ENCODE results near the gene TNNI2. TPM values are rescaled to one million over a fixed set of nuclear protein-coding genes. Genes with fewer than 3 reads are reported as not detected.

Gene TNNI2
- total and polyA plus RNA-seq, 10 of the 15 experiments (the other 5 are each of a cell fraction or from before 2014, with no cell fraction given), result 0.14 to 0.79 (median 0.37) TPM; not detected in 4

DNA sequence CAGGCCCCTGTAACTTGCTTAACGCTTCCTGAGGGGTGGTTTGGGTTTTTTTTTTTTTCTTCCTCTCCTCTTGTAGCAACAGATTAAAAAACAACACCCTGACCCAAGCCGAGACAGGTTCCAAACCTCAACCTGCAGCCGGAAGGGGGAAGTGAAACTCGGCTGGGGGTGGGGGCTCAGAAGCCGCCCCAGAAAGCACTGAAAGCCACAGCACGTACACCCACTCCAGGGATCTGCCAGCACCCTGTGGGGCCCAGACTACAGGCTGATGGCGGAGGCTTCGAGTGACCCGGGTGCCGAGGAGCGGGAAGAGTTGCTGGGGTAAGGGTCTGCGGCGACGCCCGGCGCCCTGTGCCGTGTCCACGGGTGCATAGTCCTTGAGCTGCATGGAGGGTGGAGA is 14.1 kb downstream of the TNNI2 start, which contains the start of gene LSP1 (continued):
- TF ChIP-seq NFYA (IDR thresholded peaks at IDR 0.05; ENCODE audit: borderline replicate concordance, low read depth, low read length), result no peak
- peak; percentile 80 for TF ChIP-seq TAF1 (IDR thresholded peaks at IDR 0.05; ENCODE audit: borderline replicate concordance, low read depth, low read length)
- TF ChIP-seq, protein P1, sequence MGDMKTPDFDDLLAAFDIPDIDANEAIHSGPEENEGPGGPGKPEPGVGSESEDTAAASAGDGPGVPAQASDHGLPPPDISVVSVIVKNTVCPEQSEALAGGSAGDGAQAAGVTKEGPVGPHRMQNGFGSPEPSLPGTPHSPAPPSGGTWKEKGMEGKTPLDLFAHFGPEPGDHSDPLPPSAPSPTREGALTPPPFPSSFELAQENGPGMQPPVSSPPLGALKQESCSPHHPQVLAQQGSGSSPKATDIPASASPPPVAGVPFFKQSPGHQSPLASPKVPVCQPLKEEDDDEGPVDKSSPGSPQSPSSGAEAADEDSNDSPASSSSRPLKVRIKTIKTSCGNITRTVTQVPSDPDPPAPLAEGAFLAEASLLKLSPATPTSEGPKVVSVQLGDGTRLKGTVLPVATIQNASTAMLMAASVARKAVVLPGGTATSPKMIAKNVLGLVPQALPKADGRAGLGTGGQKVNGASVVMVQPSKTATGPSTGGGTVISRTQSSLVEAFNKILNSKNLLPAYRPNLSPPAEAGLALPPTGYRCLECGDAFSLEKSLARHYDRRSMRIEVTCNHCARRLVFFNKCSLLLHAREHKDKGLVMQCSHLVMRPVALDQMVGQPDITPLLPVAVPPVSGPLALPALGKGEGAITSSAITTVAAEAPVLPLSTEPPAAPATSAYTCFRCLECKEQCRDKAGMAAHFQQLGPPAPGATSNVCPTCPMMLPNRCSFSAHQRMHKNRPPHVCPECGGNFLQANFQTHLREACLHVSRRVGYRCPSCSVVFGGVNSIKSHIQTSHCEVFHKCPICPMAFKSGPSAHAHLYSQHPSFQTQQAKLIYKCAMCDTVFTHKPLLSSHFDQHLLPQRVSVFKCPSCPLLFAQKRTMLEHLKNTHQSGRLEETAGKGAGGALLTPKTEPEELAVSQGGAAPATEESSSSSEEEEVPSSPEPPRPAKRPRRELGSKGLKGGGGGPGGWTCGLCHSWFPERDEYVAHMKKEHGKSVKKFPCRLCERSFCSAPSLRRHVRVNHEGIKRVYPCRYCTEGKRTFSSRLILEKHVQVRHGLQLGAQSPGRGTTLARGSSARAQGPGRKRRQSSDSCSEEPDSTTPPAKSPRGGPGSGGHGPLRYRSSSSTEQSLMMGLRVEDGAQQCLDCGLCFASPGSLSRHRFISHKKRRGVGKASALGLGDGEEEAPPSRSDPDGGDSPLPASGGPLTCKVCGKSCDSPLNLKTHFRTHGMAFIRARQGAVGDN (IDR thresholded peaks at IDR 0.05), result no peak; the same call in 1 of the 2 replicates
- TF ChIP-seq STAT1 (conservative IDR thresholded peaks at IDR 0.05), result 0 out of 2 replicates have a peak, but pooled peaks have one; percentile 19
- TF ChIP-seq SIN3A (IDR thresholded peaks at IDR 0.05; ENCODE audit: low read depth, low read length), result peak; percentile 73; the same call in 1 of the 2 replicates
- TF ChIP-seq CBX5 (IDR thresholded peaks at IDR 0.05; ENCODE audit: low read depth), result no peak
- TF ChIP-seq KDM1A (IDR thresholded peaks at IDR 0.05; ENCODE audit: borderline replicate concordance), result no peak
- peak; percentile 99 for TF ChIP-seq PAX5 (IDR thresholded peaks at IDR 0.05; ENCODE audit: borderline replicate concordance, low read depth, low read length)
- no peak; the same call in 1 of the 2 replicates for TF ChIP-seq HDAC2 (IDR thresholded peaks at IDR 0.05)
- TF ChIP-seq, protein P2, sequence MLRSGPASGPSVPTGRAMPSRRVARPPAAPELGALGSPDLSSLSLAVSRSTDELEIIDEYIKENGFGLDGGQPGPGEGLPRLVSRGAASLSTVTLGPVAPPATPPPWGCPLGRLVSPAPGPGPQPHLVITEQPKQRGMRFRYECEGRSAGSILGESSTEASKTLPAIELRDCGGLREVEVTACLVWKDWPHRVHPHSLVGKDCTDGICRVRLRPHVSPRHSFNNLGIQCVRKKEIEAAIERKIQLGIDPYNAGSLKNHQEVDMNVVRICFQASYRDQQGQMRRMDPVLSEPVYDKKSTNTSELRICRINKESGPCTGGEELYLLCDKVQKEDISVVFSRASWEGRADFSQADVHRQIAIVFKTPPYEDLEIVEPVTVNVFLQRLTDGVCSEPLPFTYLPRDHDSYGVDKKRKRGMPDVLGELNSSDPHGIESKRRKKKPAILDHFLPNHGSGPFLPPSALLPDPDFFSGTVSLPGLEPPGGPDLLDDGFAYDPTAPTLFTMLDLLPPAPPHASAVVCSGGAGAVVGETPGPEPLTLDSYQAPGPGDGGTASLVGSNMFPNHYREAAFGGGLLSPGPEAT (IDR thresholded peaks at IDR 0.05; ENCODE audit: low read depth), result peak; percentile 97
- no peak for TF ChIP-seq KAT2A (conservative IDR thresholded peaks at IDR 0.05; ENCODE audit: control insufficient read depth, low read depth, low read length)
- TF ChIP-seq ZNF217 (IDR thresholded peaks at IDR 0.05), result no peak
- peak; percentile 88 for TF ChIP-seq YY1 (IDR thresholded peaks at IDR 0.05; ENCODE audit: low read depth, low read length)
- no peak for TF ChIP-seq NFIC (IDR thresholded peaks at IDR 0.05; ENCODE audit: low read depth, low read length)
- TF ChIP-seq BRCA1 (IDR thresholded peaks at IDR 0.05; ENCODE audit: low read depth, low read length), result no peak
- peak; percentile 85 for TF ChIP-seq RELA (IDR thresholded peaks at IDR 0.05; ENCODE audit: borderline replicate concordance, partially characterized antibody)
- TF ChIP-seq ZZZ3 (IDR thresholded peaks at IDR 0.05; ENCODE audit: control insufficient read depth, insufficient read length, low read depth), result no peak
- TF ChIP-seq BHLHE40 (IDR thresholded peaks at IDR 0.05; ENCODE audit: borderline replicate concordance in 1 of 2, low read depth in 2 of 2, low read length in 1 of 2), result peak; percentile 90 to 91
- TF ChIP-seq NFYB (IDR thresholded peaks at IDR 0.05; ENCODE audit: insufficient read depth, low read depth, low read length), result no peak
- TF ChIP-seq YBX1 (IDR thresholded peaks at IDR 0.05), result no peak
- peak; percentile 73 for TF ChIP-seq MXI1 (IDR thresholded peaks at IDR 0.05; ENCODE audit: low read depth, low read length)
- no peak for TF ChIP-seq SREBF2 (IDR thresholded peaks at IDR 0.05; ENCODE audit: low read length)
- TF ChIP-seq, protein P3, sequence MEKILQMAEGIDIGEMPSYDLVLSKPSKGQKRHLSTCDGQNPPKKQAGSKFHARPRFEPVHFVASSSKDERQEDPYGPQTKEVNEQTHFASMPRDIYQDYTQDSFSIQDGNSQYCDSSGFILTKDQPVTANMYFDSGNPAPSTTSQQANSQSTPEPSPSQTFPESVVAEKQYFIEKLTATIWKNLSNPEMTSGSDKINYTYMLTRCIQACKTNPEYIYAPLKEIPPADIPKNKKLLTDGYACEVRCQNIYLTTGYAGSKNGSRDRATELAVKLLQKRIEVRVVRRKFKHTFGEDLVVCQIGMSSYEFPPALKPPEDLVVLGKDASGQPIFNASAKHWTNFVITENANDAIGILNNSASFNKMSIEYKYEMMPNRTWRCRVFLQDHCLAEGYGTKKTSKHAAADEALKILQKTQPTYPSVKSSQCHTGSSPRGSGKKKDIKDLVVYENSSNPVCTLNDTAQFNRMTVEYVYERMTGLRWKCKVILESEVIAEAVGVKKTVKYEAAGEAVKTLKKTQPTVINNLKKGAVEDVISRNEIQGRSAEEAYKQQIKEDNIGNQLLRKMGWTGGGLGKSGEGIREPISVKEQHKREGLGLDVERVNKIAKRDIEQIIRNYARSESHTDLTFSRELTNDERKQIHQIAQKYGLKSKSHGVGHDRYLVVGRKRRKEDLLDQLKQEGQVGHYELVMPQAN (conservative IDR thresholded peaks at IDR 0.05), result no peak; the same call in 1 of the 2 replicates
- TF ChIP-seq ZSCAN29 (IDR thresholded peaks at IDR 0.05), result 0 out of 2 replicates have a peak, but pooled peaks have one; percentile 36
- no peak for TF ChIP-seq HDGF (IDR thresholded peaks at IDR 0.05)
- TF ChIP-seq RAD51 (IDR thresholded peaks at IDR 0.05), result 0 out of 2 replicates have a peak, but pooled peaks have one; percentile 6
